ENCODE measurements around the gene LSM2. TPM values are rescaled to one million over a fixed set of nuclear protein-coding genes. Genes with fewer than 3 reads are reported as not detected.
"Not testable (repeated sequence)": the region's sequence is repeated elsewhere in the genome, so short reads cannot be mapped to it uniquely, and the experiment has no call there.

LSM2 gene
- polyA plus RNA-seq, 1 experiment, result 43.5 TPM

- no peak for TF ChIP-seq CTCF (IDR thresholded peaks at IDR 0.05; ENCODE audit: insufficient read depth, low read depth, low read length)
- Histone ChIP-seq H3K27me3 (ENCODE audit: control insufficient read depth, insufficient read depth, low read length) (no peaks in the 10 kb centered on the region), H3K36me3 (ENCODE audit: control insufficient read depth, insufficient read depth, low read length) (no peaks in the 10 kb centered on the region), H3K4me3 (ENCODE audit: low read depth, low read length) (no peak overlapping the region)
- CTCF ChIA-PET, result interaction anchor here (1.7 kb wide), 1 partner anchor 13 kb away, joined by 3 read pairs; the partner anchor contains the start of gene LSM2
- POLR2A ChIA-PET, result interaction anchor here (0.6 kb wide), 1 partner anchor 219 kb away, joined by 9 read pairs; no protein-coding TSS in a partner anchor
- DNase-seq (ENCODE audit: low read depth), result no peak
These were observed 13.1 kb upstream of the LSM2 start for GRCh38 chr6:31819871-31820299.

DNA sequence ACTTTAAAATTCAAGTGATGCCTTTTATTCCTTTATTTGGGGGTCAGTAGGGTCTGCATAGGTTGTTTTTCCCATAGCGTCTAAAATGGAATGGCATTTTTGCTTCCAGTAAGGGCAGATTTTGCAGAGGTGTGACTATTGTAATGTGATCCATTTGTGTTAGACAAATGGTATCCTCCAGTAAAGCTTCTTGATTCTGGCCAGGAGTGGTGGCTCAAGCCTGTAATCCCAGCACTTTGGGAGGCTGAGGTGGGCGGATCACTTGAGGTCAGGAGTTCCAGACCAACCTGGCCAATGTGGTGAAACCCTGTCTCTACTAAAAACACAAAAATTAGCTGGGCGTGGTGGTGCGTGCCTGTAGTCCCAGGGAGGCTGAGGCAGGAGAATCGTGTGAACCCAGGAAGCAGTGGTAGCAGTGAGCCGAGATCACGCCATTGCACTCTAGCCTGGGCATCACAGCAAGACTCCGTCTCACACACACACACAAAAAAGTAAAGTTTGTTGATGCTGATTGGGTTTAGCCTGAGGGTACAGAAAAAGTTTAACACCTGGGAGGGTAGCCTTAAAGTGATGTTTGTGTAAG is 11.3 kb upstream of the LSM2 start:
- CTCF ChIA-PET; H3K36me3 ChIP-seq (ENCODE audit: control insufficient read depth, insufficient read depth, low read length); H3K27me3 ChIP-seq (ENCODE audit: control insufficient read depth, insufficient read depth, low read length); DNase-seq (ENCODE audit: low read depth); POLR2A ChIA-PET: not testable (repeated sequence)
- peak overlapping the region; percentile 41 for H3K4me3 ChIP-seq (ENCODE audit: low read depth, low read length)

DNA sequence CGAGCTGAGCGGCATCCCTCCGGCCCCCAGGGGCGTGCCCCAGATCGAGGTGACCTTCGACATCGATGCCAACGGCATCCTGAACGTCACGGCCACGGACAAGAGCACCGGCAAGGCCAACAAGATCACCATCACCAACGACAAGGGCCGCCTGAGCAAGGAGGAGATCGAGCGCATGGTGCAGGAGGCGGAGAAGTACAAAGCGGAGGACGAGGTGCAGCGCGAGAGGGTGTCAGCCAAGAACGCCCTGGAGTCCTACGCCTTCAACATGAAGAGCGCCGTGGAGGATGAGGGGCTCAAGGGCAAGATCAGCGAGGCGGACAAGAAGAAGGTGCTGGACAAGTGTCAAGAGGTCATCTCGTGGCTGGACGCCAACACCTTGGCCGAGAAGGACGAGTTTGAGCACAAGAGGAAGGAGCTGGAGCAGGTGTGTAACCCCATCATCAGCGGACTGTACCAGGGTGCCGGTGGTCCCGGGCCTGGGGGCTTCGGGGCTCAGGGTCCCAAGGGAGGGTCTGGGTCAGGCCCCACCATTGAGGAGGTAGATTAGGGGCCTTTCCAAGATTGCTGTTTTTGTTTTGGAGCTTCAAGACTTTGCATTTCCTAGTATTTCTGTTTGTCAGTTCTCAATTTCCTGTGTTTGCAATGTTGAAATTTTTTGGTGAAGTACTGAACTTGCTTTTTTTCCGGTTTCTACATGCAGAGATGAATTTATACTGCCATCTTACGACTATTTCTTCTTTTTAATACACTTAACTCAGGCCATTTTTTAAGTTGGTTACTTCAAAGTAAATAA is 10.6 kb upstream of the LSM2 start:
- H3K27me3 ChIP-seq (ENCODE audit: control insufficient read depth, insufficient read depth, low read length); POLR2A ChIA-PET; H3K36me3 ChIP-seq (ENCODE audit: control insufficient read depth, insufficient read depth, low read length); DNase-seq (ENCODE audit: low read depth); CTCF ChIA-PET: not testable (repeated sequence)
- peak overlapping the region; percentile 41 for H3K4me3 ChIP-seq (ENCODE audit: low read depth, low read length)

DNA sequence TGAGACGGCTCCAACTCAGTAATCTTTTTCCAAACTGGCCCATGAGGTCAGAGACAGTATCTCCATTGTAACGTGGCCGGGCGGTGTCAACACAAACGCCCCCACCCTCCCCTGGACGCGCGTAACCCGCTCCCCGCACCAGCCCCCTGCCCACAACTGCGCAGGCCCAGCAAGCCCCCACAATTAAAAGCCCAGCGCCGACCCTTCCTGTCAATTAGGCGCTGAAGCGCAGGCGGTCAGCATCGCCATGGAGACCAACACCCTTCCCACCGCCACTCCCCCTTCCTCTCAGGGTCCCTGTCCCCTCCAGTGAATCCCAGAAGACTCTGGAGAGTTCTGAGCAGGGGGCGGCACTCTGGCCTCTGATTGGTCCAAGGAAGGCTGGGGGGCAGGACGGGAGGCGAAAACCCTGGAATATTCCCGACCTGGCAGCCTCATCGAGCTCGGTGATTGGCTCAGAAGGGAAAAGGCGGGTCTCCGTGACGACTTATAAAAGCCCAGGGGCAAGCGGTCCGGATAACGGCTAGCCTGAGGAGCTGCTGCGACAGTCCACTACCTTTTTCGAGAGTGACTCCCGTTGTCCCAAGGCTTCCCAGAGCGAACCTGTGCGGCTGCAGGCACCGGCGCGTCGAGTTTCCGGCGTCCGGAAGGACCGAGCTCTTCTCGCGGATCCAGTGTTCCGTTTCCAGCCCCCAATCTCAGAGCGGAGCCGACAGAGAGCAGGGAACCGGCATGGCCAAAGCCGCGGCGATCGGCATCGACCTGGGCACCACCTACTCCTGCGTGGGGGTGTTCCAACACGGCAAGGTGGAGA is 8.5 kb upstream of the LSM2 start, which contains the start of the genes HSPA1A and HSPA1L:
Gene HSPA1A (plus strand): TSS at position 519 of the 814 bp plus-strand sequence. CDS start 214 bp downstream, at position 733.
Gene HSPA1L (minus strand): TSS at position 259 of the 814 bp plus-strand sequence. CDS start 3,311 bp downstream, outside the sequence.
- DNase-seq (ENCODE audit: low read depth), result peak; percentile 72
- no peaks in the 10 kb centered on the region for H3K36me3 ChIP-seq (ENCODE audit: control insufficient read depth, insufficient read depth, low read length)
- TF ChIP-seq CTCF (IDR thresholded peaks at IDR 0.05; ENCODE audit: insufficient read depth, low read depth, low read length), result no peak
- H3K27me3 ChIP-seq (ENCODE audit: control insufficient read depth, insufficient read depth, low read length), result no peaks in the 10 kb centered on the region
- H3K4me3 ChIP-seq (ENCODE audit: low read depth, low read length), result peak within 1 kb of the TSS; percentile 60
- POLR2A ChIA-PET, result interaction anchor here (0.6 to 1.8 kb wide), 4 partner anchors 9 to 81 kb away, joined by 5 to 9 read pairs (median 8); partner anchors contain the start of genes HSPA1B and LSM2
- CTCF ChIA-PET, result interaction anchor here (0.9 to 1.8 kb wide), 4 partner anchors 12 to 45 kb away, joined by 4 to 8 read pairs (median 4); partner anchors contain the start of genes HSPA1B and VARS1

- peak; percentile 92 for DNase-seq (ENCODE audit: low read depth)
- no peaks in the 10 kb centered on the region for H3K27me3 ChIP-seq (ENCODE audit: control insufficient read depth, insufficient read depth, low read length)
- POLR2A ChIA-PET, result interaction anchor here (0.6 to 1.8 kb wide), 5 partner anchors 8 to 150 kb away, joined by 3 to 9 read pairs (median 8); partner anchors contain the start of genes GPANK1, HSPA1B and LSM2
- H3K4me3 ChIP-seq (ENCODE audit: low read depth, low read length), result peak overlapping the region; percentile 60
- CTCF ChIA-PET, result interaction anchor here (0.9 to 1.8 kb wide), 6 partner anchors 13 to 135 kb away, joined by 3 to 8 read pairs (median 4); partner anchors contain the start of genes HSPA1B and VARS1
- TF ChIP-seq CTCF (IDR thresholded peaks at IDR 0.05; ENCODE audit: insufficient read depth, low read depth, low read length), result no peak
- H3K36me3 ChIP-seq (ENCODE audit: control insufficient read depth, insufficient read depth, low read length), result no peaks in the 10 kb centered on the region
These were observed 7.9 kb upstream of the LSM2 start for GRCh38 chr6:31814677-31815024.

Measured in BJ (cell line).